GM23338 (cell line): ENCODE measurements around the gene FOXN1.

Experiments used
- CREB1 ChIP-seq: fragments of 250-450 bp; sonication (Bioruptor Pico); IDR thresholded peaks from 2 replicates; pipeline ENCODE4 v1.5.0; 2020; ENCODE audit warnings: low read depth, mild to moderate bottlenecking, moderate library complexity
- EZH2 ChIP-seq: fragments of 200-600 bp; sonication (generic); IDR thresholded peaks from one replicate; pipeline ENCODE4 v1.8.0; 2017; ENCODE audit warnings: antibody characterized with exemption, mild to moderate bottlenecking, low read depth; ENCODE audit not compliant: unreplicated experiment
- EZH2phosphoT487 ChIP-seq: fragments of 200-600 bp; sonication (generic); IDR thresholded peaks from one replicate; pipeline ENCODE4 v1.8.1; 2018; ENCODE audit warnings: antibody characterized with exemption; ENCODE audit not compliant: unreplicated experiment
- JUNB ChIP-seq: IDR thresholded peaks from one replicate; pipeline ENCODE4 v1.6.1; 2016; ENCODE audit warnings: antibody characterized with exemption; ENCODE audit not compliant: unreplicated experiment
- NANOG ChIP-seq: IDR thresholded peaks from 2 replicates; pipeline ENCODE4 v1.6.1; 2016; ENCODE audit warnings: antibody characterized with exemption, borderline replicate concordance
- POLR2AphosphoS5 ChIP-seq: IDR thresholded peaks from 2 replicates; pipeline ENCODE4 v1.6.1; 2016; ENCODE audit warnings: antibody characterized with exemption, low read depth
- STAT1 ChIP-seq: IDR thresholded peaks from one replicate; pipeline ENCODE4 v1.6.1; 2016; ENCODE audit warnings: antibody characterized with exemption; ENCODE audit not compliant: unreplicated experiment
- ZNF114 ChIP-seq: fragments of 250-450 bp; sonication (Bioruptor Pico); IDR thresholded peaks from 2 replicates; pipeline ENCODE4 v1.5.0; 2020; ENCODE audit warnings: mild to moderate bottlenecking, moderate library complexity
- ZNF331 ChIP-seq: fragments of 250-450 bp; sonication (Bioruptor Pico); IDR thresholded peaks from 2 replicates; pipeline ENCODE4 v1.5.0; 2020; ENCODE audit warnings: low read depth, mild to moderate bottlenecking, moderate library complexity
- TF ChIP-seq, protein P1 (sequence below), 2 experiments: fragments of 200-600 bp in 1 of 2; sonication (generic) in 1 of 2; conservative IDR thresholded peaks; 2 replicates each; pipeline versions ENCODE4 v1.5.1 to v1.6.1; 2016 to 2017; ENCODE audit warnings: antibody characterized with exemption in 2 of 2, low read depth in 2 of 2, mild to moderate bottlenecking in 2 of 2, moderate library complexity in 1 of 2
- TF ChIP-seq, protein P2 (sequence below): IDR thresholded peaks from one replicate; pipeline ENCODE4 v1.6.1; 2018; ENCODE audit warnings: antibody characterized with exemption; ENCODE audit not compliant: unreplicated experiment
- TF ChIP-seq, protein P3 (sequence below): IDR thresholded peaks from 2 replicates; pipeline ENCODE4 v1.6.1; 2016; ENCODE audit warnings: antibody characterized with exemption
- TF ChIP-seq, protein P4 (sequence below): fragments of 250-450 bp; sonication (Bioruptor Pico); IDR thresholded peaks from 2 replicates; pipeline ENCODE4 v1.5.0; 2020; ENCODE audit warnings: mild to moderate bottlenecking, moderate library complexity

DNA sequence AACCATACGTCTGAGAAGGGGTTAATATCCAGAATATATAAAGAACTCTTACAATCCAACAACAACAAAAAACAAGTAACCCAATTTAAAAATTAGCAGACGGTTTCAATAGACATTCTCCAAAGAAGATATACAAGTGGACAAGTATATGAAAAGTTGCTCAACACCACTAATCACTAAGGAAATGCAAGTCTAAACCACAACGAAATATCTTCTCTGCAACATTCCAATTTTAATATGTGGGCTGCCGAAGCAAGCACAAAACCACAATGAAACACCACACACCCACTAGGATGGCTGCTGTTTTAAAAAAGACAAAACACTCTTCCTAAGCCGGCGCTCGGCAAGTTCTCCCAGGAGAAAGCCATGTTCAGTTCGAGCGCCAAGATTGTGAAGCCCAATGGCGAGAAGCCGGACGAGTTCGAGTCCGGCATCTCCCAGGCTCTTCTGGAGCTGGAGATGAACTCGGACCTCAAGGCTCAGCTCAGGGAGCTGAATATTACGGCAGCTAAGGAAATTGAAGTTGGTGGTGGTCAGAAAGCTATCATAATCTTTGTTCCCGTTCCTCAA lies 38.6 kb upstream of the FOXN1 start:
- TF ChIP-seq, protein P1, sequence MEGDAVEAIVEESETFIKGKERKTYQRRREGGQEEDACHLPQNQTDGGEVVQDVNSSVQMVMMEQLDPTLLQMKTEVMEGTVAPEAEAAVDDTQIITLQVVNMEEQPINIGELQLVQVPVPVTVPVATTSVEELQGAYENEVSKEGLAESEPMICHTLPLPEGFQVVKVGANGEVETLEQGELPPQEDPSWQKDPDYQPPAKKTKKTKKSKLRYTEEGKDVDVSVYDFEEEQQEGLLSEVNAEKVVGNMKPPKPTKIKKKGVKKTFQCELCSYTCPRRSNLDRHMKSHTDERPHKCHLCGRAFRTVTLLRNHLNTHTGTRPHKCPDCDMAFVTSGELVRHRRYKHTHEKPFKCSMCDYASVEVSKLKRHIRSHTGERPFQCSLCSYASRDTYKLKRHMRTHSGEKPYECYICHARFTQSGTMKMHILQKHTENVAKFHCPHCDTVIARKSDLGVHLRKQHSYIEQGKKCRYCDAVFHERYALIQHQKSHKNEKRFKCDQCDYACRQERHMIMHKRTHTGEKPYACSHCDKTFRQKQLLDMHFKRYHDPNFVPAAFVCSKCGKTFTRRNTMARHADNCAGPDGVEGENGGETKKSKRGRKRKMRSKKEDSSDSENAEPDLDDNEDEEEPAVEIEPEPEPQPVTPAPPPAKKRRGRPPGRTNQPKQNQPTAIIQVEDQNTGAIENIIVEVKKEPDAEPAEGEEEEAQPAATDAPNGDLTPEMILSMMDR (conservative IDR thresholded peaks at IDR 0.05; ENCODE audit: low read depth in 2 of 2), result no peak
- TF ChIP-seq EZH2 (no peak), POLR2AphosphoS5 (no peak), EZH2phosphoT487 (no peak), CREB1 (CRISPR knock-in tag) (no peak), JUNB (no peak), ZNF331 (CRISPR knock-in tag) (no peak), STAT1 (no peak), ZNF114 (CRISPR knock-in tag) (no peak), NANOG (no peak)
- TF ChIP-seq, protein P2, sequence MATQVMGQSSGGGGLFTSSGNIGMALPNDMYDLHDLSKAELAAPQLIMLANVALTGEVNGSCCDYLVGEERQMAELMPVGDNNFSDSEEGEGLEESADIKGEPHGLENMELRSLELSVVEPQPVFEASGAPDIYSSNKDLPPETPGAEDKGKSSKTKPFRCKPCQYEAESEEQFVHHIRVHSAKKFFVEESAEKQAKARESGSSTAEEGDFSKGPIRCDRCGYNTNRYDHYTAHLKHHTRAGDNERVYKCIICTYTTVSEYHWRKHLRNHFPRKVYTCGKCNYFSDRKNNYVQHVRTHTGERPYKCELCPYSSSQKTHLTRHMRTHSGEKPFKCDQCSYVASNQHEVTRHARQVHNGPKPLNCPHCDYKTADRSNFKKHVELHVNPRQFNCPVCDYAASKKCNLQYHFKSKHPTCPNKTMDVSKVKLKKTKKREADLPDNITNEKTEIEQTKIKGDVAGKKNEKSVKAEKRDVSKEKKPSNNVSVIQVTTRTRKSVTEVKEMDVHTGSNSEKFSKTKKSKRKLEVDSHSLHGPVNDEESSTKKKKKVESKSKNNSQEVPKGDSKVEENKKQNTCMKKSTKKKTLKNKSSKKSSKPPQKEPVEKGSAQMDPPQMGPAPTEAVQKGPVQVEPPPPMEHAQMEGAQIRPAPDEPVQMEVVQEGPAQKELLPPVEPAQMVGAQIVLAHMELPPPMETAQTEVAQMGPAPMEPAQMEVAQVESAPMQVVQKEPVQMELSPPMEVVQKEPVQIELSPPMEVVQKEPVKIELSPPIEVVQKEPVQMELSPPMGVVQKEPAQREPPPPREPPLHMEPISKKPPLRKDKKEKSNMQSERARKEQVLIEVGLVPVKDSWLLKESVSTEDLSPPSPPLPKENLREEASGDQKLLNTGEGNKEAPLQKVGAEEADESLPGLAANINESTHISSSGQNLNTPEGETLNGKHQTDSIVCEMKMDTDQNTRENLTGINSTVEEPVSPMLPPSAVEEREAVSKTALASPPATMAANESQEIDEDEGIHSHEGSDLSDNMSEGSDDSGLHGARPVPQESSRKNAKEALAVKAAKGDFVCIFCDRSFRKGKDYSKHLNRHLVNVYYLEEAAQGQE, result no peak
- TF ChIP-seq, protein P3, sequence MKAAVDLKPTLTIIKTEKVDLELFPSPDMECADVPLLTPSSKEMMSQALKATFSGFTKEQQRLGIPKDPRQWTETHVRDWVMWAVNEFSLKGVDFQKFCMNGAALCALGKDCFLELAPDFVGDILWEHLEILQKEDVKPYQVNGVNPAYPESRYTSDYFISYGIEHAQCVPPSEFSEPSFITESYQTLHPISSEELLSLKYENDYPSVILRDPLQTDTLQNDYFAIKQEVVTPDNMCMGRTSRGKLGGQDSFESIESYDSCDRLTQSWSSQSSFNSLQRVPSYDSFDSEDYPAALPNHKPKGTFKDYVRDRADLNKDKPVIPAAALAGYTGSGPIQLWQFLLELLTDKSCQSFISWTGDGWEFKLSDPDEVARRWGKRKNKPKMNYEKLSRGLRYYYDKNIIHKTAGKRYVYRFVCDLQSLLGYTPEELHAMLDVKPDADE, result no peak
- TF ChIP-seq, protein P4, sequence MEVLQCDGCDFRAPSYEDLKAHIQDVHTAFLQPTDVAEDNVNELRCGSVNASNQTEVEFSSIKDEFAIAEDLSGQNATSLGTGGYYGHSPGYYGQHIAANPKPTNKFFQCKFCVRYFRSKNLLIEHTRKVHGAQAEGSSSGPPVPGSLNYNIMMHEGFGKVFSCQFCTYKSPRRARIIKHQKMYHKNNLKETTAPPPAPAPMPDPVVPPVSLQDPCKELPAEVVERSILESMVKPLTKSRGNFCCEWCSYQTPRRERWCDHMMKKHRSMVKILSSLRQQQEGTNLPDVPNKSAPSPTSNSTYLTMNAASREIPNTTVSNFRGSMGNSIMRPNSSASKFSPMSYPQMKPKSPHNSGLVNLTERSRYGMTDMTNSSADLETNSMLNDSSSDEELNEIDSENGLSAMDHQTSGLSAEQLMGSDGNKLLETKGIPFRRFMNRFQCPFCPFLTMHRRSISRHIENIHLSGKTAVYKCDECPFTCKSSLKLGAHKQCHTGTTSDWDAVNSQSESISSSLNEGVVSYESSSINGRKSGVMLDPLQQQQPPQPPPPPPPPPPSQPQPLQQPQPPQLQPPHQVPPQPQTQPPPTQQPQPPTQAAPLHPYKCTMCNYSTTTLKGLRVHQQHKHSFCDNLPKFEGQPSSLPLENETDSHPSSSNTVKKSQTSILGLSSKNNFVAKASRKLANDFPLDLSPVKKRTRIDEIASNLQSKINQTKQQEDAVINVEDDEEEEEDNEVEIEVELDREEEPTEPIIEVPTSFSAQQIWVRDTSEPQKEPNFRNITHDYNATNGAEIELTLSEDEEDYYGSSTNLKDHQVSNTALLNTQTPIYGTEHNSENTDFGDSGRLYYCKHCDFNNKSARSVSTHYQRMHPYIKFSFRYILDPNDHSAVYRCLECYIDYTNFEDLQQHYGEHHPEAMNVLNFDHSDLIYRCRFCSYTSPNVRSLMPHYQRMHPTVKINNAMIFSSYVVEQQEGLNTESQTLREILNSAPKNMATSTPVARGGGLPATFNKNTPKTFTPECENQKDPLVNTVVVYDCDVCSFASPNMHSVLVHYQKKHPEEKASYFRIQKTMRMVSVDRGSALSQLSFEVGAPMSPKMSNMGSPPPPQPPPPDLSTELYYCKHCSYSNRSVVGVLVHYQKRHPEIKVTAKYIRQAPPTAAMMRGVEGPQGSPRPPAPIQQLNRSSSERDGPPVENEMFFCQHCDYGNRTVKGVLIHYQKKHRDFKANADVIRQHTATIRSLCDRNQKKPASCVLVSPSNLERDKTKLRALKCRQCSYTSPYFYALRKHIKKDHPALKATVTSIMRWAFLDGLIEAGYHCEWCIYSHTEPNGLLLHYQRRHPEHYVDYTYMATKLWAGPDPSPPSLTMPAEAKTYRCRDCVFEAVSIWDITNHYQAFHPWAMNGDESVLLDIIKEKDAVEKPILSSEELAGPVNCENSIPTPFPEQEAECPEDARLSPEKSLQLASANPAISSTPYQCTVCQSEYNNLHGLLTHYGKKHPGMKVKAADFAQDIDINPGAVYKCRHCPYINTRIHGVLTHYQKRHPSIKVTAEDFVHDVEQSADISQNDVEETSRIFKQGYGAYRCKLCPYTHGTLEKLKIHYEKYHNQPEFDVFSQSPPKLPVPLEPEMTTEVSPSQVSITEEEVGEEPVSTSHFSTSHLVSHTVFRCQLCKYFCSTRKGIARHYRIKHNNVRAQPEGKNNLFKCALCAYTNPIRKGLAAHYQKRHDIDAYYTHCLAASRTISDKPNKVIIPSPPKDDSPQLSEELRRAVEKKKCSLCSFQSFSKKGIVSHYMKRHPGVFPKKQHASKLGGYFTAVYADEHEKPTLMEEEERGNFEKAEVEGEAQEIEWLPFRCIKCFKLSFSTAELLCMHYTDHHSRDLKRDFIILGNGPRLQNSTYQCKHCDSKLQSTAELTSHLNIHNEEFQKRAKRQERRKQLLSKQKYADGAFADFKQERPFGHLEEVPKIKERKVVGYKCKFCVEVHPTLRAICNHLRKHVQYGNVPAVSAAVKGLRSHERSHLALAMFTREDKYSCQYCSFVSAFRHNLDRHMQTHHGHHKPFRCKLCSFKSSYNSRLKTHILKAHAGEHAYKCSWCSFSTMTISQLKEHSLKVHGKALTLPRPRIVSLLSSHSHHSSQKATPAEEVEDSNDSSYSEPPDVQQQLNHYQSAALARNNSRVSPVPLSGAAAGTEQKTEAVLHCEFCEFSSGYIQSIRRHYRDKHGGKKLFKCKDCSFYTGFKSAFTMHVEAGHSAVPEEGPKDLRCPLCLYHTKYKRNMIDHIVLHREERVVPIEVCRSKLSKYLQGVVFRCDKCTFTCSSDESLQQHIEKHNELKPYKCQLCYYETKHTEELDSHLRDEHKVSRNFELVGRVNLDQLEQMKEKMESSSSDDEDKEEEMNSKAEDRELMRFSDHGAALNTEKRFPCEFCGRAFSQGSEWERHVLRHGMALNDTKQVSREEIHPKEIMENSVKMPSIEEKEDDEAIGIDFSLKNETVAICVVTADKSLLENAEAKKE (CRISPR knock-in tag), result no peak
